HG03175 (cell line): ENCODE measurements around the gene NOP16.
"Not testable (repeated sequence)": the region's sequence is repeated elsewhere in the genome, so short reads cannot be mapped to it uniquely, and the experiment has no call there.

Source experiments
- ATAC-seq: cut with Tn5 transposase; IDR thresholded peaks from one replicate; pipeline ENCODE4 v1.9.1; 2021; ENCODE audit warnings: mild to moderate bottlenecking, moderate library complexity; ENCODE audit not compliant: unreplicated experiment

The NOP16 gene

DNA sequence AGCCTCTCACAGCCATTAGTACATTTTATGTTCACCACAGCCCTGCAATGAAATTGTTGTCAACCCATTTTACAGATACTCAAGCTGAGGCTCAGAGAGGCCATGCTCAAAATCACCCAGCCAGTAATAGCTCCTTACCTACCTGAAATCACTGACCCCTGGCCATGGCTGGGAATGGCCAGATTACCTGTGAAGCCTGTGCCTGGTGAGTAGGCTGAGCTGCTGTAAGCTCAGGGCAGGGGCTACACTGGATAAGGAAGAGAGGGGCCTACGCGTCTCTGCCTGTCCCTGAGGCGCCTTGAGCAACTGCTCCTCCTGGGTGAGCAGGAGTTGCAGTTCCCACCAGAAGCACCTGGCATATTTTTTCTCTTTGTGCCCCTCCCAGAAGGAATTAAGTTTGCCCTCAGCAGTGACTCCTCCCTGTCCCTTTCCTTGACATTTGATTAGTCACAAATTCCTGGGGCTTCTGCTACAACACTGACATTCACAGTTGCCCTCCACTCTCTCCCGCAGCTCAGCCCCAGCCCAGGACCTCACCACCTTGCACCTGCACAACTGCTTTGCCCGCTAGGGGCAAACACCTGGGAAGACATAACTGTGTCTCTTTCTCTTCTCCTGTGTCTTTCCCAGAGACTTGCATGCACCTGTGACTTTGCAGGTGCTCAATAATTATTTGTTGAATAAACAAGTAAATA, 22.2 kb upstream of the NOP16 start:
- ATAC-seq, result no peak

DNA sequence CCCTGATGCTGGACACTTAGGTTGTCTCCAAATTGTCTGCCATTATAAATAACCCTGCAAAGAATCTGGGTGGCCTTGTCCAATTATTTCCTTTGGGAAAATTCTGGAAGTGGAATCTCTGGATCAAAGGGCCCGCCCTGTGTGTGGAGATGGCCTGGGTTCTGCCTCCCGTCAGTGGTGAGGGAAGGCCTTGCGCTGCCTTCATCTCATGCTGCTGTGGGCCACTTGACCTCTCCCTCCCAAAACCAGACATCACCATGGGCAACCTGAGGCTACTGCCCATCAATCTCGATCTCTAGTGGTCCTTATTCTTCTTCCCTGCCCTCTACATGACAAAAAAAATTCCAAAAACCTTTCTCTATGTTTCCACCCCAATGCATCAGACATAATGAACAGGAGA, 21.4 kb upstream of the NOP16 start:
- no peak for ATAC-seq

- ATAC-seq, result no peak
Observed at GRCh38 chr5:176408590-176408989, 20.2 kb upstream of the NOP16 start.

GRCh38 chr5:176408252-176408573, 19.8 kb upstream of the NOP16 start:
- ATAC-seq, result not testable (repeated sequence)

DNA sequence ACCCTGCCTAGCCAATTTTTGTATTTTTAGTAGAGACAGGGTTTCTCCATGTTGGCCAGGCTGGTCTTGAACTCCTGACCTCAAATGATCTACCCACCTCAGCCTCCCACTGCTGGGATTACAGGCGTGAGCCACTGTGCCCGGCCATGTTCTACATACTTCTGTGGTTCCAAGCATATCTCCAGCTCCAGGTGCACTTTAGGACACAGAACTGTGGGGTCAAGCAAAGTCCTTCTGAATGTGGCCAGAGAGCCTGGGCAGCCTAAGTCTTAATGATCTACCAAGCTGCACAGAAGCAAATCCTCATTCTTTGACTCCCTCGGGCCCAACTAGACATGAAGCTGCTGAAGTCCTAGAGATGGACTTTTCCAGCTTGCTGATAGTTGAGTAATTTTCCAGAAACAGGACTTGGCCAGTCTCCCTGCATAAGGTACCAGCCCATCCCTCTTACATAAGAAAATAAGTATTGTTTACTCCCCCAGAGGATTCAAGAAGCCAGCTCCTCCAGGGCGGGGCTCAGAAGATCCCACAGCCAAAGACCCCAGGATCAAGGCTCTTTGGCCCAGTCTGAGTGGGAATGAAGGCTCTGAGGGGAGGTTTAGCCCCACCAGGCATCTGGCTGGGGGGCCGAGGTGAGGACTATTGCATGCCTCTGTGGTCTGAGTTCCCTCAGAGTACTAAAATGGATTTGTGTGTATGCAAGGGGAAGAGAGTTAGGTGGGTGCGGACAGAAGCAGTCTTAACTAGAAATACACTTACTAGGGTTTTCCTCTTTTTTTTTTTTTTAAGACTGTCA, 19.3 kb upstream of the NOP16 start:
- no peak for ATAC-seq

DNA sequence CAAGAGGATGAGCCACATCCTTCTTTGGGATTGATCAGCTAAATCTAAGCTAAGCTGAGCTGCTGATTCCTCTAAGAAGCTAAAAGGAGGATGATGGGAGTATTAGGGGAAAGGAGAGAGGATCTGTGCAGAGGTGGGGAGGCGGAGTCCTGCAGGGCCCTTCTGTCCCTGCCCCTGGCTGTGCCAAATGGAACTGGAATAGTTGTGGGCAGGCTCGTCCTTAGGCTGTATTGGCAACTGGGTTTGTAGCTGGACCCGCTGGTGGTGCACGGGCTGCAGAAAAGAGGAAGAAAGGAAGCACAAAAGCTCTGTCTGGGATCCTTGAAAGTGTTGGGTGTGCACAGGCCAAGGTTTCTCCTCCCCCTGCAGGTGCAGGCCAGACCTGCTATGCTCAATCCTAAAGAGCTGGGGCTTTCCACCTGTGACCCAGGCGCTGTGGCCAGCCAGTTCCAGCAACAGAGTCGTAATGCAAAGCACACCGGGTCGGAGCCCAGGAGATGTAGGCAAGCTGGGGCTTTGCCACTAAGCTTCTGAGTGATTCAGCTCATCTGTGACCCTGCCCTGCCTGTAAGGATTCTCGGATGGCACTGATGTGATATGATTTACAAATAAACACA, 18.1 kb upstream of the NOP16 start:
- no peak for ATAC-seq

DNA sequence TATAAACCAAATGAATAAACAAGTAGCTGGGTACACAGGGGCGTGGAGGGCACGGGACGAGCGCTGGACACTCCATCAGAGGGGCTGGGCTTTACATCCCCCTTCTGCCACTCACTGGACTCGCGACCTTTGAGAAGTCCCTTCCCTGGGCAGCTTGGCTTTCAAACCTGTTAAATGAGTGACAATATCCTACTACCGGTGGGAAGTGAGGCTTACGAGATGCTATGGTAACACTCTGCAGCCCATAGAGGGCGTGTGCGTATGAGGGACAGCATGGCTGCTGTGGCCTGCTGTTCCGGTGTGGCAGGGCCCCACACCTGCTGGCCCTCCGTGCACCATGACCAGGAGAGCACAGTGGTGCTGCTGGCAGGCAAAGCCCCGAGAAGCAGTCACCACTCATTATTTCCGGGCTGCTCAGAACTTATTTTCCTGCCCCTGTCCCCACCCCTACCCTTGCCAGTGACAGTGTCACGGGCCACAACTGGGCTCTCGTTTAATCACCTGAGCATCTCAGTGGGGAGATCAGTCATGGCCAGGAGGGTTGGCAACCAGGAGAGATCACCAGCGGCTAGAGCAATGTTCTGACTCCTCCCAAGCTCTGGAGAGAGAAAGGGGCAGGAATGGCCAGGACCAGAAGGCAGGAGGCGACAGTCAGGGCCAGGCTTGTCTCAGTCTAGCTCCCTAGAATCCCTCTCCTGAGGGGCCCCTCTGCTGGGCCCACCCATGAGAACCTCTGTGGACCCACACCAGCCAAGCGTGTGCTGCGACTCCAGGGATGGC, 17.4 kb upstream of the NOP16 start:
- ATAC-seq, result no peak

DNA sequence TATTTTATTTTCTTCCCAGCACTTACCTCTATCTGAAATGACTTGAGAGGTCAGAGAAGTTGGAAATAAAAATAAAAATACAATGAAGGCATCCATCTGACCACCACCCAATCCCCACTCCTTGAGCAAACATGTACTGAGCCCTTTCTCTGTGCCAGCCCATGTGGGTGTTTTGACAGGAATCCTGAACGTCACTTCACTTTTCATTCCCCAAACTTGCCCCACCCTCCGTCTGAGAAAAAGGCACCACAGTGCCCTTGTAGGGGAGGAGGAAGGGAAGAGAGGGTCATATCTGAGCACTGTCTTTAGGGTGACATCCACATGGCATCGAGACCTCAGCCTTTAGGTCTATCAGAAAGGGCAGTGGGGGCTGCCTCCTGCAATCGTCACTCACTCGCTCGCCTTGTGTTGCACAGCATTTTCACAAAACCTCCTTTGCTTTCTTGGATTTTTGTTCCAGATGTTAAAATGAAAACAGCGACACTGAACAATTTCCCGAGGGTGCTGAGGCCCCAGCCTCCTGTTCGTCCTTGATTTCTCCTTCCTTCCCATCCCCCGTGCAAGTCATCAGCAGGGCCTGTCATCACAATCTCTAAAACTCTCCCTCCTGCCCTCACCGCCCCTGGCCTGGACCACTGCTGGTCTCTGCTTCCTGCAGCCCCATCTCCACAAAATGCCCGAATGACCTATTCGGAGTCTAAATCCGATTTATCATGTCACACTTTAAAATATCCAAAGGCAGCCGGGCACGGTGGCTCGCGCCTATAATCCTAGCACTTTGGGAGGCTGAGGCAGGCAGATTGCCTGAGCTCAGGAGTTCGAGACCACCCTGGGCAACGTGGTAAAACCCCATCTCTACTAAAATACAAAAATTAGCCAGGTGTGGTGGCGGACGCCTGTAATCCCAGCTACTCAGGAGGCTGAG, 13.1 kb upstream of the NOP16 start:
- ATAC-seq, result no peak

- ATAC-seq, result no peak
Observed at GRCh38 chr5:176400382-176401156, 12.2 kb upstream of the NOP16 start.

DNA sequence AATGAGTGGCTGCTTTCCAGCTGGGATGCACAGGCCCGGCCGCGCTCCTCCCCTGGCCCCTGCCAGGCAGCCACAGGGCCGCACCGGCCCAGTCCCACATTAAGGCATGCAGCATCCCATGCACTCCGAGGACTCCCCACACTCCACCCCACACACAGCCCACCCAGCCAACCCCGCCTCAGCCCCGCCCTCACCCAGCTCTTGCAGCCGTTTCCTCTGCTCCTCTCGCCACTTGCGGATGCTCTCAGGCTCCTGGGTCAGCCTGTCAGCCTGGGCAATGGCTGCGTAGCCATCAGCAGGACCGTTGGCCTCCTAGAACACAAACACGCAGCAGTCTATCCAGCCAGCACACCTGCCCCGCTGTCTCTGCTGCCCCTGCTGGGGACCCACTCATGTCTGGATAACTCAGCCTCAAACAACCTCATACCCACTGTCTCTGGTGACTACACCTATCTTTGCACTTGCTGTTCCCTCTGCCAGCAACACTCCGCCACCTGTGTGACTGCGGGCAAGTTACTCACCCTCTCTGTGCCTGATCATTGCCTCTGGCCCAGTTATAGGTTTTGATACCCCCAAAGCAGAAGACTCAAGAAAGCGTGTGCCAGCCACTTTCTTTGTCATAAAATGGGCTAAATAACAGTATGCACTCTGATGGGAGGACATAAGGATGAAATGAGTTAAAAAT, 9.5 kb upstream of the NOP16 start:
- ATAC-seq, result no peak

DNA sequence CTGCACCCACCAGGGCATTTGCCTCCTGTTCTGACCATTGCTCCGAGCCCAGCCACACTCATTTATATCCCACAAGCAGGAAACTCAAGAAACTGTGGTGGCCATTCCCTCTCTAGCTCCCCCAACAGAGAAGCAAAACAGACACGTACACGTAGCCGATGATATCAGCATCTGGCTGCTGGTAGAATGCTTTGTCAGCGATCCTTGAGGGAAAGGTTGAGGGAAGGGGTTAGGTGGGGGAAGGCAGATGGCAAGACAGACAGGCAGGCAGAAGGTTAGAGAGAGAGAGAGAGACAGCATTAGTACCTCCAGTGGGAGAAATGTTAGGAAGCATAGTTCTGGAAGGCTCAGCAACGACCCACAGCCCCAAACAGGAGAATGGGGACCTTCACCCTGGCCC, 7.9 kb upstream of the NOP16 start:
- ATAC-seq, result no peak

DNA sequence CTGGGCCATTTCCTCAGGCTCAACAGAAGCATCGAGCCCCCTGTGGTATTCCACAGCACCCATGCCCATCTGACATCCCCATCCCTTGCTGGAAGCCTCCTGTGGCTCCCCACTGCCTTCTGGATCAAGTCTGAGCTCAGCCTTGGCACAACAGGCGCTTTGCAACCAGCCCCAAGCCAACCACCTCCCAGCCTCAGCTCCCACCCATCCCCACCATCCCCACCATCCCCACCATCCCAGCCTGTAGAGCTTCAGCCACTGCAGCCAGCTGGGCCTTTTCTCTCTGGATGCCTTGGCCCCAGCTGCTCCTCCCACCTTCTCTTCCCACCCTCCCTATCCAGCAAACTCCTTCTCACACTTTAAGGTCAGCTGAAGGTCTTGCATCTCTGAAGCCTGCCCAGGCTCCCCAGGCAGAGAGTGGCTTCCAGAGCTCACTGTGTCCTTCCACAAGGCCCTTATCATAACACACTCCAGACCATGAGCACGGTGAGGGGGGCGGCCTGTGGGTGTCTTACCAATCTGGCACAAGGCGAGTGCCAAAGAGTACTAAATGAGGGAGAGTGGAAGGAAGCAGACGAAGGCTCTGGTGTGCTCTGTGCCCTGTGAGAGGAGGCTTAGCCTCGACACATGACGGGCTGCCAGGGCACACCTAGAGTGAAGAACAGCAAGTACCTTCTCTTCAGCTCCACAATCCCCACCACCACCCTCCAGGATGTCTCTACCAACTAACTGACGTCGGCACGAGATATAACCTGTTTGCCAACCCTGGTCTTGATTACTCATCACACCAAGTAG, 6.7 kb upstream of the NOP16 start:
- ATAC-seq, result no peak

DNA sequence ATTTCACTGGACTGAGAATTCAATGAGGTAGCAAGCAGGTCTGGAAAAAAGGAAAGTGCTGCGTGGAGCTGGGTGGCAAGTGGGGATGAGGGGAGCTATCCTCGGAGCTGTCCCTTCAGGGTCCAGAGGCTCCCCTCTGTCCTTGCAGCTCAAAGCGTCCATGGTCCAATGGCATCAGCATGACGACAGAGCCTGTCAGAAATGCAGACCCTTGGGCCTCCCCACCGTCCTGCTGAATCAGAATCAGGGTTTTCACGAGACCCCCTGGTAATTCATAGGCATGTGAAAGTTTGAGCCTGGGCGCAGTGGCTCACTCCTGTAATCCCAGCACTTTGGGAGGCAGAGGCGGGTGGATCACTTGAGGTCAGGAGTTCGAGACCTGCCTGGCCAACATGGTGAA, 5.7 kb upstream of the NOP16 start:
- ATAC-seq, result no peak

DNA sequence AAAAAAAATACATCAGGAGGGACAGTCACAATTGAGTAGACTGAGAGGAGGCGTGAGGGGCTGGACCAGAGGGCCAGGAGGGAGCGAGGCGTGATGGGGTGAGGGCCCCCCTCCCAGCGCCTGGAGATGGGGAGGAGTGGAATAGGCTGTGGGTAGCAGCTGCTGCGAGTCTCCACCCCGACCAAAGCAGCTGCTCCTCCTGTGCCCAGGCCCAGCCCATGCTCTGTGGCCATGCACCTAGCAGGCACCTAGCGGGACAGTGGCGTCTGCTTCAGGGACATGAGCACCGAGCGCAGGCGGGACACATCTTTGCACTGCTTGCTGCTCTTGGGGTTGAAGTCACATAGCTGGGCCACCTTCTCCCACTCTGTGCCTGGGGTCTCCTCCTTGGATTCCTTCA, 4.1 kb upstream of the NOP16 start:
- no peak for ATAC-seq

DNA sequence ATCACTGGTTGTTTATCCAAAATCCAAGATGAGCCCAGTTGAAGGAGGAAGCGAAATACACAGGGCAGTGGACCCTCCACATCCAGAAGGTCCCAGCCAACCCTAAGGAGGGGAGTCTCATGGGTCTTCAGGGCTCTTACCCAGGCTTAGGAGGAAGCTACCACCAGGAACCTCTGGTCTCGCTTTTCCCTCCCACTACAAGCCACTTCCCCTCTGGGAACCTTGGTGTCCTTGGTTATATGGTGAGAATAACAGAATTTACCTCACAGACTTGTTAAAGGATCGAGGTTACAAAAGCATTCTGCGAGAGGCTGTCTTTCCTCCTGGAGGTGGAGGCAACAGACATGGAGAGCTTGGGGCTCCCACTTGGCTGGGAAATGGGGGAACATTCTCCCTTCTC, 3.6 kb upstream of the NOP16 start:
- ATAC-seq, result no peak

- ATAC-seq, result no peak
Observed at GRCh38 chr5:176391479-176391878, 3.1 kb upstream of the NOP16 start.

DNA sequence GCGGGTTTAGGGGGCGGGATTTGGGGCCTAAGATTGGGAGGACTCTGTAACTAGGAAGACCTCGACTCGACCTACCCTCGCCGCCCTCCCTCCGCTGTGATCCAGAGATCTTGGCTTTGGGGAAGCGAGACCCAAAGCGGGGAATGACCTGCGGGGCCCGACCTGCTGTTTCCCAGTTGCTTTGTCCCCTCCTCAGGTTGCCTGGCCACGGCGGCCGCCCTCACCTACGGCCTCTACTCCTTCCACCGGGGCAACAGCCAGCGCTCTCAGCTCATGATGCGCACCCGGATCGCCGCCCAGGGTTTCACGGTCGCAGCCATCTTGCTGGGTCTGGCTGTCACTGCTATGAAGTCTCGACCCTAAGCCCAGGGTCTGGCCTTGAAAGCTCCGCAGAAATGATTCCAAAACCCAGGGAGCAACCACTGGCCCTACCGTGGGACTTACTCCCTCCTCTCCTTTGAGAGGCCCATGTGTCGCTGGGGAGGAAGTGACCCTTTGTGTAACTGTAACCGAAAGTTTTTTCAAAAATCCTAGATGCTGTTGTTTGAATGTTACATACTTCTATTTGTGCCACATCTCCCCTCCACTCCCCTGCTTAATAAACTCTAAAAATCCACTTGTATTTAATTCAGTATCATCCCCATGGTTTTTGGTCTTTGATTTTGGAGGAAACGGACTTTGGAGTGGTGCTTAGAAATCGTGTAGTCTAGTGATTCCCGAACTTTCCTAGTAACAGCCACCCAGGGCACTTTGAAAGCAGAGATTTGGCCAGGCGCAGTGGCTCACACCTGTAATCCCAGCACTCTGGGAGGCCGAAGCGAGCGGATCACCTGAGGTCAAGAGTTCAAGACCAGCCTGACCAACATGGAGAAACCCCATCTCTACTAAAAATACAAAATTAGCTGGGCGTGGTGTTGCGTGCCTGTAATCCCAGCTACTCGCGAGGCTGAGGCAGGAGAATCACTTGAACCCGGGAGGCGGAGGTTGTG, 1.0 kb upstream of the NOP16 start:
- ATAC-seq, result peak; percentile 34
